ENCODE results near the gene ARPC5.
"Not testable (repeated sequence)": the region's sequence is repeated elsewhere in the genome, so short reads cannot be mapped to it uniquely, and the experiment has no call there.

The ARPC5 gene

GRCh38 chr1:183645531-183645930, 9.9 kb upstream of the ARPC5 start:
- no peak for DNase-seq

GRCh38 chr1:183642166-183642565, 6.6 kb upstream of the ARPC5 start:
- DNase-seq = no peak

GRCh38 chr1:183640193-183640592, 4.6 kb upstream of the ARPC5 start:
- no peak for DNase-seq

GRCh38 chr1:183638649-183639387, 3.2 kb upstream of the ARPC5 start:
- DNase-seq = no peak

GRCh38 chr1:183636783-183637182, 1.2 kb upstream of the ARPC5 start:
- no peak for DNase-seq

GRCh38 chr1:183636334-183636682, 725 bp upstream of the ARPC5 start:
- no peak for DNase-seq

- peak; percentile 18 for DNase-seq
These were observed 431 bp downstream of the ARPC5 start for GRCh38 chr1:183635099-183635605.

GRCh38 chr1:183634429-183635065, 1.0 kb downstream of the ARPC5 start:
- no peak for DNase-seq

- DNase-seq = peak; percentile 50
These were observed 1.8 kb downstream of the ARPC5 start for GRCh38 chr1:183633676-183634343.

- DNase-seq = no peak
These were observed 2.6 kb downstream of the ARPC5 start for GRCh38 chr1:183632964-183633363.

GRCh38 chr1:183632114-183632513, 3.5 kb downstream of the ARPC5 start:
- no peak for DNase-seq

GRCh38 chr1:183630748-183631147, 4.8 kb downstream of the ARPC5 start:
- no peak for DNase-seq

GRCh38 chr1:183628537-183628936, 7.0 kb downstream of the ARPC5 start:
- no peak for DNase-seq

GRCh38 chr1:183626236-183626635, 9.3 kb downstream of the ARPC5 start:
- DNase-seq = not testable (repeated sequence)

- peak; percentile 65 for DNase-seq
These were observed 12.4 kb downstream of the ARPC5 start for GRCh38 chr1:183622884-183623785.

- DNase-seq = no peak
These were observed 13.6 kb downstream of the ARPC5 start for GRCh38 chr1:183622013-183622412.

- DNase-seq = no peak
These were observed 15.3 kb downstream of the ARPC5 start for GRCh38 chr1:183620311-183620710.

GRCh38 chr1:183619781-183620180, 15.8 kb downstream of the ARPC5 start:
- no peak for DNase-seq

- DNase-seq = not testable (repeated sequence)
These were observed 17.4 kb downstream of the ARPC5 start for GRCh38 chr1:183618202-183618601.

GRCh38 chr1:183612975-183613374, 22.6 kb downstream of the ARPC5 start:
- not testable (repeated sequence) for DNase-seq

- DNase-seq = no peak
These were observed 23.2 kb downstream of the ARPC5 start for GRCh38 chr1:183612407-183612806.

GRCh38 chr1:183611021-183611420, 24.6 kb downstream of the ARPC5 start:
- no peak for DNase-seq
